T-cell (primary cell): ENCODE measurements around the gene SUGCT. TPM values are rescaled to one million over a fixed set of nuclear protein-coding genes. Genes with fewer than 3 reads are reported as not detected.

Experiments used
- ATAC-seq, 4 experiments: fragments of 200-7000 bp in 3 of 4; fragments of 150-1000 bp in 1 of 4; cut with Tn5 transposase; replicated peaks in 1 of 4; 1 replicate in 3 of 4; 2 replicates in 1 of 4; pipeline ENCODE4 v1.10.0; 2021; ENCODE audit warnings: moderate library complexity in 3 of 4, mild to moderate bottlenecking in 2 of 4, moderate number of reproducible peaks in 1 of 4
- CTCF ChIA-PET, 2 donors: fragments of 300-600 bp; sonication (Branson Sonifier 250); formaldehyde crosslinking; loops; one replicate each; lab custom pipeline; 2022; ENCODE audit warnings: antibody characterized with exemption in 2 of 2; lab: Charles Lee
- POLR2A ChIA-PET, 2 donors: fragments of 300-600 bp; sonication (Branson Sonifier 250); formaldehyde crosslinking; loops; one replicate each; lab custom pipeline; 2022; ENCODE audit warnings: antibody characterized with exemption in 2 of 2; lab: Charles Lee
- DNase-seq, 35 experiments: peaks; one replicate each; pipeline versions ENCODE4 v3.0.0 to v3.0.0-alpha.2; 2013 to 2023
- H3K27ac ChIP-seq: one replicate; pipeline ENCODE4 v1.5.1; 2013; ENCODE audit warnings: low read length
- H3K27me3 ChIP-seq, 2 experiments: replicated peaks in 1 of 2; 1 replicate in 1 of 2; 2 replicates in 1 of 2; pipeline versions ENCODE4 v1.6.1 to v1.7.0; 2013; ENCODE audit warnings: low read length in 1 of 2, mixed read lengths in 1 of 2; ENCODE audit not compliant: control insufficient read depth in 2 of 2, insufficient read depth in 2 of 2; ENCODE audit errors: extremely low read depth in 1 of 2
- H3K36me3 ChIP-seq, 2 donors: 1 replicate in 1 of 2; 2 replicates in 1 of 2; pipeline versions ENCODE4 v1.6.1 to v1.7.0; 2013; ENCODE audit warnings: low read length in 1 of 2; ENCODE audit not compliant: control insufficient read depth in 2 of 2, insufficient read depth in 1 of 2; ENCODE audit errors: extremely low read depth in 1 of 2
- H3K4me1 ChIP-seq, 2 experiments: 1 replicate in 1 of 2; 2 replicates in 1 of 2; pipeline versions ENCODE4 v1.6.1 to v1.7.0; 2013; ENCODE audit warnings: low read length in 2 of 2, mixed read lengths in 1 of 2; ENCODE audit not compliant: insufficient read depth in 2 of 2, control insufficient read depth in 1 of 2; ENCODE audit errors: extremely low read depth in 1 of 2
- H3K4me3 ChIP-seq, 2 donors: 1 replicate in 1 of 2; 2 replicates in 1 of 2; pipeline versions ENCODE4 v1.5.1 to v1.7.0; 2013; ENCODE audit warnings: mild to moderate bottlenecking in 2 of 2, low read length in 1 of 2, moderate library complexity in 1 of 2; ENCODE audit not compliant: control insufficient read depth in 1 of 2; ENCODE audit errors: extremely low read depth in 1 of 2
- H3K9me3 ChIP-seq: 2 replicates; pipeline ENCODE4 v1.7.0; 2013
- H3K27ac Mint-ChIP-seq, 2 donors: one replicate each; pipeline ENCODE4 v1.8.0; 2020 to 2021; ENCODE audit warnings: mild to moderate bottlenecking in 2 of 2, mixed read lengths in 2 of 2
- H3K27me3 Mint-ChIP-seq, 2 donors: one replicate each; pipeline ENCODE4 v1.8.0; 2021 to 2022; ENCODE audit warnings: mixed read lengths in 2 of 2
- H3K36me3 Mint-ChIP-seq: one replicate; pipeline ENCODE4 v1.8.0; 2021; ENCODE audit warnings: mixed read lengths
- H3K4me1 Mint-ChIP-seq, 3 donors: one replicate each; pipeline ENCODE4 v1.8.0; 2020 to 2022; ENCODE audit warnings: mixed read lengths in 3 of 3, mild to moderate bottlenecking in 1 of 3
- H3K4me3 Mint-ChIP-seq, 3 donors: one replicate each; pipeline ENCODE4 v1.8.0; 2020 to 2022; ENCODE audit warnings: mild to moderate bottlenecking in 3 of 3, mixed read lengths in 3 of 3, moderate library complexity in 3 of 3
- H3K9me3 Mint-ChIP-seq, 3 donors: one replicate each; pipeline ENCODE4 v1.8.0; 2020 to 2022; ENCODE audit warnings: mixed read lengths in 3 of 3
- WGBS: methylation state at CpG from one replicate; pipeline ENCODE4 v1.1.5; 2013; ENCODE audit warnings: missing lambda C conversion rate; ENCODE audit not compliant: insufficient coverage; 5-methylcytosine and 5-hydroxymethylcytosine counted together
- total RNA-seq, 35 experiments: library from RNA in 6 of 35; stranded (reverse) in 6 of 35; fragments of 120-200 nt in 1 of 35; gene quantifications; one replicate each; pipeline versions ENCODE4 v1.2.1 to v1.2.4 and lab custom pipeline; 2013 to 2026

The SUGCT gene
- total RNA-seq, 5 donors from 2014 or later (not counting 1 experiment from before 2014, with no cell fraction given), result 1.3 to 3.1 (median 2.3) TPM

- H3K27me3 ChIP-seq, result no peaks in the 10 kb centered on the region
Measured at GRCh38 chr7:40571796-40572195, 437.0 kb downstream of the SUGCT start.

GRCh38 chr7:40572810-40573465 lies 438.1 kb downstream of the SUGCT start:
- no peak overlapping the region for H3K27ac ChIP-seq
- H3K4me3 ChIP-seq, result no peak overlapping the region
- ATAC-seq (no peak), DNase-seq (no peak)
- Mint-ChIP-seq H3K4me1 (no peaks in the 10 kb centered on the region), H3K27me3 (no peaks in the 10 kb centered on the region), H3K9me3 (peaks cover 0 to 8% (median 3%) of the 10 kb centered on the region in 3 donors), H3K36me3 (no peaks in the 10 kb centered on the region), H3K4me3 (no peak overlapping the region), H3K27ac (no peak overlapping the region)
- no peaks in the 10 kb centered on the region for H3K27me3 ChIP-seq
- POLR2A ChIA-PET, result no interaction called here
- H3K9me3 ChIP-seq, result no peaks in the 10 kb centered on the region
- 73% methylated on average over 3 of the region's 8 CpGs for WGBS
- no peaks in the 10 kb centered on the region for H3K4me1 ChIP-seq
- CTCF ChIA-PET, result interaction anchor here in 1 of 2 donors (0.6 kb wide), 1 partner anchor 163 kb away, joined by 4 read pairs; no protein-coding TSS in a partner anchor
- H3K36me3 ChIP-seq, result no peaks in the 10 kb centered on the region

More at GRCh38 chr7:40571796-40572195, 437.0 kb downstream of the SUGCT start:
- Histone ChIP-seq H3K4me3 (no peak overlapping the region), H3K36me3 (no peaks in the 10 kb centered on the region), H3K27ac (no peak overlapping the region), H3K4me1 (no peaks in the 10 kb centered on the region), H3K9me3 (no peaks in the 10 kb centered on the region)
- WGBS, result 70% methylated on average over 2 of the region's 5 CpGs
- DNase-seq, result no peak
- Mint-ChIP-seq H3K27me3 (no peaks in the 10 kb centered on the region), H3K36me3 (no peaks in the 10 kb centered on the region), H3K4me1 (no peaks in the 10 kb centered on the region), H3K27ac (no peak overlapping the region), H3K4me3 (no peak overlapping the region), H3K9me3 (no peaks in the 10 kb centered on the region)
- ATAC-seq, result no peak
- ChIA-PET POLR2A (no interaction called here), CTCF (no interaction called here)

GRCh38 chr7:40579401-40579800 lies 444.6 kb downstream of the SUGCT start:
- Histone ChIP-seq H3K36me3 (no peaks in the 10 kb centered on the region), H3K27ac (no peak overlapping the region), H3K4me1 (no peaks in the 10 kb centered on the region), H3K4me3 (no peak overlapping the region), H3K9me3 (no peaks in the 10 kb centered on the region), H3K27me3 (no peaks in the 10 kb centered on the region)
- Mint-ChIP-seq H3K4me3 (no peak overlapping the region), H3K36me3 (no peaks in the 10 kb centered on the region), H3K27me3 (no peaks in the 10 kb centered on the region), H3K4me1 (no peaks in the 10 kb centered on the region), H3K9me3 (peaks cover 0 to 8% (median 3%) of the 10 kb centered on the region in 3 donors), H3K27ac (no peak overlapping the region)
- CTCF ChIA-PET, result no interaction called here
- DNase-seq (no peak), ATAC-seq (no peak)
- POLR2A ChIA-PET, result no interaction called here
- WGBS, result 41% methylated on average over 3 of the region's 5 CpGs

GRCh38 chr7:40580776-40581175 lies 446.0 kb downstream of the SUGCT start:
- Mint-ChIP-seq H3K36me3 (no peaks in the 10 kb centered on the region), H3K4me1 (no peaks in the 10 kb centered on the region), H3K9me3 (peaks cover 0 to 8% (median 3%) of the 10 kb centered on the region in 3 donors), H3K4me3 (no peak overlapping the region), H3K27me3 (no peaks in the 10 kb centered on the region), H3K27ac (no peak overlapping the region)
- Histone ChIP-seq H3K9me3 (no peaks in the 10 kb centered on the region), H3K36me3 (no peaks in the 10 kb centered on the region), H3K4me1 (no peaks in the 10 kb centered on the region), H3K27me3 (no peaks in the 10 kb centered on the region), H3K4me3 (no peak overlapping the region), H3K27ac (no peak overlapping the region)
- ATAC-seq (no peak), DNase-seq (no peak)
- no CpG with 5 or more reads among the region's 4 CpGs for WGBS
- CTCF ChIA-PET, result no interaction called here
- POLR2A ChIA-PET, result no interaction called here

- CTCF ChIA-PET, result interaction anchor here in 1 of 2 donors (0.5 kb wide), 1 partner anchor 1136 kb away, joined by 4 read pairs; no protein-coding TSS in a partner anchor
- H3K36me3 Mint-ChIP-seq, result no peaks in the 10 kb centered on the region
- WGBS, result 61% methylated on average over 2 of the region's 5 CpGs
Measured at GRCh38 chr7:40582539-40582938, 447.7 kb downstream of the SUGCT start.

GRCh38 chr7:40583667-40584444 lies 449.1 kb downstream of the SUGCT start:
- Histone ChIP-seq H3K27me3 (no peaks in the 10 kb centered on the region), H3K27ac (no peak overlapping the region), H3K4me1 (no peaks in the 10 kb centered on the region), H3K9me3 (no peaks in the 10 kb centered on the region), H3K36me3 (no peaks in the 10 kb centered on the region), H3K4me3 (no peak overlapping the region)
- no peaks in the 10 kb centered on the region for H3K27me3 Mint-ChIP-seq
- CTCF ChIA-PET, result interaction anchor here in 1 of 2 donors (0.5 kb wide), 1 partner anchor 98 kb away, joined by 3 read pairs; no protein-coding TSS in a partner anchor
- POLR2A ChIA-PET, result no interaction called here
- H3K36me3 Mint-ChIP-seq, result no peaks in the 10 kb centered on the region
- H3K27ac Mint-ChIP-seq, result no peak overlapping the region
- H3K9me3 Mint-ChIP-seq, result no peaks in the 10 kb centered on the region
- DNase-seq (no peak), ATAC-seq (no peak)
- H3K4me1 Mint-ChIP-seq, result no peaks in the 10 kb centered on the region
- WGBS, result no CpG with 5 or more reads among the region's 5 CpGs
- H3K4me3 Mint-ChIP-seq, result no peak overlapping the region

More at GRCh38 chr7:40582539-40582938, 447.7 kb downstream of the SUGCT start:
- Histone ChIP-seq H3K27ac (no peak overlapping the region), H3K4me1 (no peaks in the 10 kb centered on the region), H3K9me3 (no peaks in the 10 kb centered on the region), H3K4me3 (no peak overlapping the region), H3K27me3 (no peaks in the 10 kb centered on the region), H3K36me3 (no peaks in the 10 kb centered on the region)
- Mint-ChIP-seq H3K4me1 (no peaks in the 10 kb centered on the region), H3K4me3 (no peak overlapping the region), H3K27me3 (no peaks in the 10 kb centered on the region), H3K9me3 (peaks cover 0 to under 1% (median under 1%) of the 10 kb centered on the region in 3 donors), H3K27ac (no peak overlapping the region)
- POLR2A ChIA-PET, result no interaction called here
- no peak for DNase-seq
- ATAC-seq, result no peak
